ENCODE results near the gene MCL1.
A peak's percentile ranks its signal among the peaks of the same experiment; 100 is the strongest.
"Not testable (repeated sequence)": the region's sequence is repeated elsewhere in the genome, so short reads cannot be mapped to it uniquely, and the experiment has no call there.

MCL1 gene

GRCh38 chr1:150572918-150573647 is 6.3 kb downstream of the MCL1 start:
- no peaks in the 10 kb centered on the region for H3K27me3 Mint-ChIP-seq
- H3K4me3 Mint-ChIP-seq, result peak overlapping the region; percentile 56
- intact Hi-C loops (cut with micrococcal nuclease), result no loop called here
- H3K4me1 Mint-ChIP-seq (ENCODE audit: low read depth), result peaks cover 62% of the 10 kb centered on the region
- peak overlapping the region; percentile 52 for H3K27ac Mint-ChIP-seq
- H3K36me3 Mint-ChIP-seq (ENCODE audit: low read depth), result peaks cover 93% of the 10 kb centered on the region
- no peaks in the 10 kb centered on the region for H3K9me3 Mint-ChIP-seq

DNA sequence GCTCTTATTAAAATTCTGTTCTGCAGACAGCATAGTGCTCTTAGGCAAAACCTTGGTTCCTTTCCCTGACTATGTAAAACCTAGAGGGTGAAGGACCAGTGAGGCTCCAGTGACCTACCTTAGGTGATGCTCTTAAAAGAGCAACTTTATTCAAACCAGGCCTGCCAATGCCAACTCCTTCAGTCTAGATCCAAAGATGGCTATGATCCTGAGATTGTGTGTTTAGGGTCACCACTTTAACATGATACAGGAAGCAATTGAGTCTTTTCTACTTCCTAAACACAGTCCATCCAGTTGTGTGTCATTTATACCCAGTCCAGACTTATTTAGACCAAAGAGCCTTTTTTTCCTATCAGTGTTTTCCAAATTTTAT is 10.8 kb downstream of the MCL1 start:
- Mint-ChIP-seq H3K4me1 (ENCODE audit: low read depth) (peaks cover 74% of the 10 kb centered on the region), H3K9me3 (no peaks in the 10 kb centered on the region), H3K27ac (peak overlapping the region; percentile 99), H3K36me3 (ENCODE audit: low read depth) (peaks cover 69% of the 10 kb centered on the region), H3K4me3 (peak overlapping the region; percentile 72), H3K27me3 (no peaks in the 10 kb centered on the region)
- intact Hi-C loops (cut with micrococcal nuclease), result no loop called here

- no peaks in the 10 kb centered on the region for H3K9me3 Mint-ChIP-seq
- peaks cover 69% of the 10 kb centered on the region for H3K36me3 Mint-ChIP-seq (ENCODE audit: low read depth)
- peaks cover 78% of the 10 kb centered on the region for H3K4me1 Mint-ChIP-seq (ENCODE audit: low read depth)
- no peaks in the 10 kb centered on the region for H3K27me3 Mint-ChIP-seq
- intact Hi-C loops (cut with micrococcal nuclease), result no loop called here
- H3K4me3 Mint-ChIP-seq, result peak overlapping the region; percentile 72
- peak overlapping the region; percentile 99 for H3K27ac Mint-ChIP-seq
These were observed 11.5 kb downstream of the MCL1 start for GRCh38 chr1:150567717-150568593.

DNA sequence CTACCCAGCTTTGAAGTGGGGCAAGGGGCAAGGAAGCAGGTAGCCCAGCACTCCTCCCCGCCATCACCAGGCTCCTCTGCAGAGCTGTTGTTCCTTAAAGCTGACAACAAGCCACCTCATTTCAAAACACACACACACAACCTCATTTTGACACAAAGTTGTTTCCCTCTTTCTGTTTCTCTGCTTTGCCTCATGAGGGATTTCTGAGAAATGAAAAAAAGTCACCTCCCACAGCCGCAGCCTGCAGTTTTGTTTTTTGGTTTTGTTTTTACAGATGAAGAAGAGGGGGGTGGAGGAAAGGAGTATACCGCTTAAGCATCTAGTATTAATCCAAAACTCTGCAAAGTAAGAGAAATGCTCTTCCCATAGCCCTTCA is 12.1 kb downstream of the MCL1 start:
- Mint-ChIP-seq H3K4me1 (ENCODE audit: low read depth) (peaks cover 82% of the 10 kb centered on the region), H3K27me3 (no peaks in the 10 kb centered on the region), H3K36me3 (ENCODE audit: low read depth) (peaks cover 71% of the 10 kb centered on the region), H3K4me3 (peak overlapping the region; percentile 72), H3K9me3 (no peaks in the 10 kb centered on the region), H3K27ac (peak overlapping the region; percentile 99)
- intact Hi-C loops (cut with micrococcal nuclease), result no loop called here

- intact Hi-C loops (cut with micrococcal nuclease), result no loop called here
- peak overlapping the region; percentile 99 for H3K27ac Mint-ChIP-seq
- H3K4me1 Mint-ChIP-seq (ENCODE audit: low read depth), result peaks cover 86% of the 10 kb centered on the region
- H3K27me3 Mint-ChIP-seq, result no peaks in the 10 kb centered on the region
- peak overlapping the region; percentile 72 for H3K4me3 Mint-ChIP-seq
- no peaks in the 10 kb centered on the region for H3K9me3 Mint-ChIP-seq
- peaks cover 71% of the 10 kb centered on the region for H3K36me3 Mint-ChIP-seq (ENCODE audit: low read depth)
These were observed 12.6 kb downstream of the MCL1 start for GRCh38 chr1:150566589-150567340.

DNA sequence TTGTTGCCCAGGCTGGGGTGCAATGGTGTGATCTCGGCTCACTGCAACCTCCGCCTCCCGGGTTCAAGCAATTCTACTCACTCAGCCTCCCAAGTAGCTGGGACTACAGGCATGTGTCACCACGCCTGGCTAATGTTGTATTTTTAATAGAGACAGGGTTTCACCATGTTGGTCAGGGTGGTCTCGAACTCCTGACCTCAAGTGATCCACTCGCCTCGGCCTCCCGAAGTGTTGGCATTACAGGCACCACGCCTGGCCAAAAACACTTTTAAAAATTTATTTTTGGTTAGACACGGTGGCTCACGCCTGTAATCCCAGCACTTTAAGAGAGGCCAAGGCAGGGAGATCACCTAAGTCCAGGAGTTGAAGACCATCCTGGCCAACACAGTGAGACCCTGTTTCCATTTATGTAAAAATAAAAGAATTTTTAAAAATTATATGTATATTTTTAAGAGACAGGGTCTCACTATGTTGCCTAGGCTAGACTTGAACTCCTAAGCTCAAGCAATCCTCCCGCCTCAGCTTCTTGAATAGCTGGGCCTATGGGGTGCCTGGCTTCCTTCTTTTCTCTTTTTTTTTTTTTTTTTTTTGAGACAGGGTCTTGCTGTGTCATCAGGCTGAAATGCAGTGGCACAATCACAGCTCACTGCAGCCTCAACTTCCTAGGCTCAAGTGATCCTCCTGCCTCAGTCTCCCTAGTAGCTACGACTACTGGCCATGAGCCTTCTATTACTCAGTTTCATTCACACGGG is 14.0 kb downstream of the MCL1 start:
- Mint-ChIP-seq H3K36me3 (ENCODE audit: low read depth) (peaks cover 71% of the 10 kb centered on the region), H3K4me1 (ENCODE audit: low read depth) (peaks cover 86% of the 10 kb centered on the region), H3K27ac (peak overlapping the region; percentile 99), H3K4me3 (peak overlapping the region; percentile 6)
- H3K27me3 Mint-ChIP-seq; H3K9me3 Mint-ChIP-seq; intact Hi-C loops (cut with micrococcal nuclease): not testable (repeated sequence)

GRCh38 chr1:150564051-150564991 is 15.1 kb downstream of the MCL1 start:
- peaks cover 71% of the 10 kb centered on the region for H3K36me3 Mint-ChIP-seq (ENCODE audit: low read depth)
- H3K9me3 Mint-ChIP-seq, result no peaks in the 10 kb centered on the region
- H3K27ac Mint-ChIP-seq, result peak overlapping the region; percentile 99
- intact Hi-C loops (cut with micrococcal nuclease), result loop anchor here (5.0 kb wide), 1 partner anchor 58 kb away; no protein-coding TSS in a partner anchor
- no peak overlapping the region for H3K4me3 Mint-ChIP-seq
- H3K4me1 Mint-ChIP-seq (ENCODE audit: low read depth), result peaks cover 86% of the 10 kb centered on the region
- no peaks in the 10 kb centered on the region for H3K27me3 Mint-ChIP-seq

- intact Hi-C loops (cut with micrococcal nuclease), result loop anchor here (5.0 kb wide), 1 partner anchor 59 kb away; no protein-coding TSS in a partner anchor
- H3K4me3 Mint-ChIP-seq, result peak overlapping the region; percentile 82
- H3K36me3 Mint-ChIP-seq (ENCODE audit: low read depth), result peaks cover 73% of the 10 kb centered on the region
- H3K4me1 Mint-ChIP-seq (ENCODE audit: low read depth), result peaks cover 88% of the 10 kb centered on the region
- H3K9me3 Mint-ChIP-seq, result no peaks in the 10 kb centered on the region
- peak overlapping the region; percentile 99 for H3K27ac Mint-ChIP-seq
- no peaks in the 10 kb centered on the region for H3K27me3 Mint-ChIP-seq
These were observed 15.9 kb downstream of the MCL1 start for GRCh38 chr1:150563340-150564038.

GRCh38 chr1:150562446-150563339 is 16.7 kb downstream of the MCL1 start:
- Mint-ChIP-seq H3K27ac (peak overlapping the region; percentile 99), H3K4me1 (ENCODE audit: low read depth) (peaks cover 88% of the 10 kb centered on the region), H3K4me3 (peak overlapping the region; percentile 82), H3K27me3 (no peaks in the 10 kb centered on the region), H3K9me3 (no peaks in the 10 kb centered on the region), H3K36me3 (ENCODE audit: low read depth) (peaks cover 81% of the 10 kb centered on the region)
- intact Hi-C loops (cut with micrococcal nuclease), result loop anchor here (5.0 kb wide), 1 partner anchor 60 kb away; no protein-coding TSS in a partner anchor

- Mint-ChIP-seq H3K9me3 (no peaks in the 10 kb centered on the region), H3K4me3 (peak overlapping the region; percentile 82), H3K27ac (peak overlapping the region; percentile 99), H3K4me1 (ENCODE audit: low read depth) (peaks cover 88% of the 10 kb centered on the region), H3K36me3 (ENCODE audit: low read depth) (peaks cover 87% of the 10 kb centered on the region), H3K27me3 (no peaks in the 10 kb centered on the region)
- intact Hi-C loops (cut with micrococcal nuclease), result loop anchor here (1.0 to 5.0 kb wide), 3 partner anchors 10 to 60 kb away; partner anchors contain the start of gene MCL1
These were observed 17.4 kb downstream of the MCL1 start for GRCh38 chr1:150561974-150562445.

Data from dendritic cell treated with granulocyte-macrophage colony-stimulating factor and Interleukin-4, amounts not matched to agents 40 ng/mL and 50 ng/mL, for 4 days (primary cell).